Measurements from ENCODE around the gene CTBP2. TPM values are rescaled to one million over a fixed set of nuclear protein-coding genes. Genes with fewer than 3 reads are reported as not detected.

Gene CTBP2
- total RNA-seq, 1 experiment from 2014 or later, result 77.8 TPM

GRCh38 chr10:125008689-125009638, 151.4 kb downstream of the CTBP2 start:
- POLR2A ChIA-PET (ENCODE audit: low non-redundant PET), result no interaction called here
- no peaks in the 10 kb centered on the region for H3K9me3 ChIP-seq (ENCODE audit: low read depth, low read length, poor library complexity, severe bottlenecking)
- H3K27me3 ChIP-seq (replicated peaks; ENCODE audit: insufficient read depth, low read depth, low read length, poor library complexity), result no peaks in the 10 kb centered on the region
- H3K36me3 ChIP-seq (ENCODE audit: insufficient read depth, low read length, poor library complexity, severe bottlenecking), result no peaks in the 10 kb centered on the region
- no peak for TF ChIP-seq EZH2 (IDR thresholded peaks at IDR 0.05; ENCODE audit: borderline replicate concordance, low read depth, low read length, poor library complexity, severe bottlenecking)
- TF ChIP-seq, protein P1, sequence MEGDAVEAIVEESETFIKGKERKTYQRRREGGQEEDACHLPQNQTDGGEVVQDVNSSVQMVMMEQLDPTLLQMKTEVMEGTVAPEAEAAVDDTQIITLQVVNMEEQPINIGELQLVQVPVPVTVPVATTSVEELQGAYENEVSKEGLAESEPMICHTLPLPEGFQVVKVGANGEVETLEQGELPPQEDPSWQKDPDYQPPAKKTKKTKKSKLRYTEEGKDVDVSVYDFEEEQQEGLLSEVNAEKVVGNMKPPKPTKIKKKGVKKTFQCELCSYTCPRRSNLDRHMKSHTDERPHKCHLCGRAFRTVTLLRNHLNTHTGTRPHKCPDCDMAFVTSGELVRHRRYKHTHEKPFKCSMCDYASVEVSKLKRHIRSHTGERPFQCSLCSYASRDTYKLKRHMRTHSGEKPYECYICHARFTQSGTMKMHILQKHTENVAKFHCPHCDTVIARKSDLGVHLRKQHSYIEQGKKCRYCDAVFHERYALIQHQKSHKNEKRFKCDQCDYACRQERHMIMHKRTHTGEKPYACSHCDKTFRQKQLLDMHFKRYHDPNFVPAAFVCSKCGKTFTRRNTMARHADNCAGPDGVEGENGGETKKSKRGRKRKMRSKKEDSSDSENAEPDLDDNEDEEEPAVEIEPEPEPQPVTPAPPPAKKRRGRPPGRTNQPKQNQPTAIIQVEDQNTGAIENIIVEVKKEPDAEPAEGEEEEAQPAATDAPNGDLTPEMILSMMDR (conservative IDR thresholded peaks at IDR 0.05; ENCODE audit: low read depth, low read length), result no peak
- intact Hi-C loops (cut with micrococcal nuclease; ENCODE audit: unreplicated experiment), result no loop called here
- no peaks in the 10 kb centered on the region for H3K4me1 ChIP-seq (ENCODE audit: insufficient read depth, low read length, poor library complexity, severe bottlenecking)
- no peak overlapping the region for H3K4me3 ChIP-seq (ENCODE audit: low read depth, low read length, poor library complexity, severe bottlenecking)
- BruUV-seq (replicated peaks), result no TSS peak
- no peak for DNase-seq (ENCODE audit: low spot score)
- H3K27ac ChIP-seq (ENCODE audit: low read depth, low read length, poor library complexity, severe bottlenecking), result no peak overlapping the region
- CTCF ChIA-PET, result no interaction called here

GRCh38 chr10:125007436-125007835, 152.9 kb downstream of the CTBP2 start:
- POLR2A ChIA-PET (ENCODE audit: low non-redundant PET), result interaction anchor here (0.5 kb wide), 1 partner anchor 435 kb away, joined by 3 read pairs; no protein-coding TSS in a partner anchor
- no peak for TF ChIP-seq EZH2 (IDR thresholded peaks at IDR 0.05; ENCODE audit: borderline replicate concordance, low read depth, low read length, poor library complexity, severe bottlenecking)
- TF ChIP-seq, protein P1 (conservative IDR thresholded peaks at IDR 0.05; ENCODE audit: low read depth, low read length), result no peak
- no peaks in the 10 kb centered on the region for H3K4me1 ChIP-seq (ENCODE audit: insufficient read depth, low read length, poor library complexity, severe bottlenecking)
- no peaks in the 10 kb centered on the region for H3K27me3 ChIP-seq (replicated peaks; ENCODE audit: insufficient read depth, low read depth, low read length, poor library complexity)
- DNase-seq (ENCODE audit: low spot score), result no peak
- H3K36me3 ChIP-seq (ENCODE audit: insufficient read depth, low read length, poor library complexity, severe bottlenecking), result peaks cover 4% of the 10 kb centered on the region
- H3K4me3 ChIP-seq (ENCODE audit: low read depth, low read length, poor library complexity, severe bottlenecking), result no peak overlapping the region
- BruUV-seq (replicated peaks), result no TSS peak
- H3K27ac ChIP-seq (ENCODE audit: low read depth, low read length, poor library complexity, severe bottlenecking), result no peak overlapping the region
- intact Hi-C loops (cut with micrococcal nuclease; ENCODE audit: unreplicated experiment), result no loop called here
- CTCF ChIA-PET, result no interaction called here
- no peaks in the 10 kb centered on the region for H3K9me3 ChIP-seq (ENCODE audit: low read depth, low read length, poor library complexity, severe bottlenecking)

DNA sequence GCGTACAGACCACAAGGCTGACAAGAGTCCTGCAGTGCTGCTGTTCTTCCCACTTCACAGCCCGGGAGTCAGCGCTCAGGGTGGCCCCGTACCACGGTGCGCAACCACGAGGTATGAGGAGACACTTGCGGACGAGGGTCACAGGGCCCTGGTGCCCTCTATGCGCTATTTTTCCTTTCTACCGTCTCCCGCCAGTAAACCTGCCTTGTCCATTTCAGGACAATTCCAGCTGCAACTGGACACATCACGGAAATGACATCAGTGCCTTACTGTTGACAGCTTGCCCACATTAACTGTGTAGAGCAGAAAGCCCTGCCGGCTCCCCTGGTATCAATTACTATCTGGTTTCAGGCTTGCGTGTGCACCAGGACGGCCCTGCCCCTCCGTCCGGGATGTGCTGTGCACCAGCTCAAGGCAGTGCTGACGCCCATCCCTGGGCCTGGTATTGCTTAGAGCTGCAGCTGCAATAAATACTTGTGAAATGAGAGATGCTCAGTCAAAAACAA, 153.4 kb downstream of the CTBP2 start:
- peaks cover 4% of the 10 kb centered on the region for H3K36me3 ChIP-seq (ENCODE audit: insufficient read depth, low read length, poor library complexity, severe bottlenecking)

More for the DNA sequence above, 153.4 kb downstream of the CTBP2 start:
- DNase-seq (ENCODE audit: low spot score), result no peak
- ChIA-PET CTCF (no interaction called here), POLR2A (ENCODE audit: low non-redundant PET) (interaction anchor here (0.5 kb wide), 1 partner anchor 435 kb away, joined by 3 read pairs; no protein-coding TSS in a partner anchor)
- no peaks in the 10 kb centered on the region for H3K4me1 ChIP-seq (ENCODE audit: insufficient read depth, low read length, poor library complexity, severe bottlenecking)
- no peak overlapping the region for H3K4me3 ChIP-seq (ENCODE audit: low read depth, low read length, poor library complexity, severe bottlenecking)
- no peak overlapping the region for H3K27ac ChIP-seq (ENCODE audit: low read depth, low read length, poor library complexity, severe bottlenecking)
- TF ChIP-seq, protein P1 (conservative IDR thresholded peaks at IDR 0.05; ENCODE audit: low read depth, low read length), result no peak
- no peak for TF ChIP-seq EZH2 (IDR thresholded peaks at IDR 0.05; ENCODE audit: borderline replicate concordance, low read depth, low read length, poor library complexity, severe bottlenecking)
- BruUV-seq (replicated peaks), result no TSS peak
- H3K9me3 ChIP-seq (ENCODE audit: low read depth, low read length, poor library complexity, severe bottlenecking), result no peaks in the 10 kb centered on the region
- intact Hi-C loops (cut with micrococcal nuclease; ENCODE audit: unreplicated experiment), result no loop called here
- no peaks in the 10 kb centered on the region for H3K27me3 ChIP-seq (replicated peaks; ENCODE audit: insufficient read depth, low read depth, low read length, poor library complexity)
